Stimulated activated CD8-positive, alpha-beta memory T cell treated with anti-CD3 and anti-CD28 coated beads, Interleukin-15, amount 100 ng/mL, for 24 hours (primary cell): ENCODE data around the gene ABL2.
A peak's percentile ranks its signal among the peaks of the same experiment; 100 is the strongest.
"Not testable (repeated sequence)": the region's sequence is repeated elsewhere in the genome, so short reads cannot be mapped to it uniquely, and the experiment has no call there.

Experiments used
- DNase-seq: peaks from one replicate; pipeline ENCODE4 v3.0.0-alpha.2; 2020; ENCODE audit warnings: low read depth

The ABL2 gene

GRCh38 chr1:179229214-179230140 is at the start of gene ABL2:
ABL2 (minus strand) TSS chr1:179229677; CDS start chr1:179229397, 280 bp downstream.
- peak; percentile 32 for DNase-seq

GRCh38 chr1:179278920-179279319 is 49.4 kb upstream of the ABL2 start:
- DNase-seq: no peak

- DNase-seq: not testable (repeated sequence)
Measured at GRCh38 chr1:179274424-179274823, 44.9 kb upstream of the ABL2 start.

- DNase-seq: no peak
Measured at GRCh38 chr1:179269071-179269470, 39.6 kb upstream of the ABL2 start.

- DNase-seq: no peak
Measured at GRCh38 chr1:179264507-179264906, 35.0 kb upstream of the ABL2 start.

- DNase-seq: no peak
Measured at GRCh38 chr1:179263121-179263520, 33.6 kb upstream of the ABL2 start.

- no peak for DNase-seq
Measured at GRCh38 chr1:179262183-179262582, 32.7 kb upstream of the ABL2 start.

GRCh38 chr1:179253286-179253972 is 24.0 kb upstream of the ABL2 start:
- no peak for DNase-seq

- no peak for DNase-seq
Measured at GRCh38 chr1:179252606-179253005, 23.1 kb upstream of the ABL2 start.

GRCh38 chr1:179251675-179252074 is 22.2 kb upstream of the ABL2 start:
- no peak for DNase-seq

GRCh38 chr1:179247923-179248322 is 18.4 kb upstream of the ABL2 start:
- no peak for DNase-seq

- not testable (repeated sequence) for DNase-seq
Measured at GRCh38 chr1:179245426-179245825, 15.9 kb upstream of the ABL2 start.

GRCh38 chr1:179241530-179242097 is 12.1 kb upstream of the ABL2 start:
- no peak for DNase-seq

GRCh38 chr1:179237222-179237621 is 7.7 kb upstream of the ABL2 start:
- DNase-seq: no peak

GRCh38 chr1:179234863-179235262 is 5.4 kb upstream of the ABL2 start:
- no peak for DNase-seq

- DNase-seq: no peak
Measured at GRCh38 chr1:179231923-179232322, 2.4 kb upstream of the ABL2 start.

- no peak for DNase-seq
Measured at GRCh38 chr1:179230721-179231120, 1.2 kb upstream of the ABL2 start.

- no peak for DNase-seq
Measured at GRCh38 chr1:179230251-179230650, 774 bp upstream of the ABL2 start.

- DNase-seq: no peak
Measured at GRCh38 chr1:179228783-179229213, 679 bp downstream of the ABL2 start.

- DNase-seq: no peak
Measured at GRCh38 chr1:179226738-179227137, 2.7 kb downstream of the ABL2 start.

- not testable (repeated sequence) for DNase-seq
Measured at GRCh38 chr1:179224466-179224865, 5.0 kb downstream of the ABL2 start.

GRCh38 chr1:179221121-179221520 is 8.4 kb downstream of the ABL2 start:
- DNase-seq: not testable (repeated sequence)
